Measurements from ENCODE around the gene UBAC1.
"Not testable (repeated sequence)": the region's sequence is repeated elsewhere in the genome, so short reads cannot be mapped to it uniquely, and the experiment has no call there.

The UBAC1 gene

DNA sequence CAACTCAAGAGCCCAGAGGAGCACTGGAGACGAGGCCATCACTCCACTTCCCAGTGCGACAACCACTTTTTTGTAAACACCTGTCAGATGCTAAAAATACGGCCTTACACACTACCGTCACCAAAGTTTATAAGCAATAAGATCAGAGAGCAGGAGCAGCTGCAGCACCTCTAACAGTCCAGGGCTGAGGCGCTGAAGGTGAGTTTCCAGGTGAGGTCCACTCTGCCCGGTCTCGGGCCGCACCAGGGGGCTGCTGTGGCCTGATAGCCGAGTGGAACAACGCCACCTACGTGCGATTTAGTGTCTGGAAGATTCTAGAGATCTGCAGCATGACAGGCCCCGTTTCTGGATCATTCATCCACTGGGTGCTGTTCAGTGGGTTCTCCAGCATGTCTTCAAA is 28.1 kb downstream of the UBAC1 start:
- no peak for DNase-seq

DNA sequence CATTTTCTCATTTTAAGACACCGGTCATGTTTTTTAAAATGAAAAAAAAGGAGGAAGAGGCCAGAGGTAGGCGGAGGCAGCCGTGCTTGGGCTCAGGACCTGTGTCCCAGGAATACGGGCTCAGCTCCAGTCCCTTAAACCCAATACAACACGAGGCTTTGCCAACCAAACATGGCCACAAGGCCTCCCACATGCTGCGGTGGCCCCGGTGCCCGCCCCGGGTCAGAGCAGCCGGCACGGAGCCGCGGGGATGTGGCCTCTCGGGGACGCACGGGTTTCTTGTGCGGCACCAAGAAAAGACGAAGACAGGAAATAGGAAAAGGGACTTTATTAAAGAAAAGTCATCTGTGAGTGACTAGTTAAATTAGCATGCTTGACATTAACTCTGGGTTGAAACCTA is 28.5 kb downstream of the UBAC1 start:
- DNase-seq: no peak

DNA sequence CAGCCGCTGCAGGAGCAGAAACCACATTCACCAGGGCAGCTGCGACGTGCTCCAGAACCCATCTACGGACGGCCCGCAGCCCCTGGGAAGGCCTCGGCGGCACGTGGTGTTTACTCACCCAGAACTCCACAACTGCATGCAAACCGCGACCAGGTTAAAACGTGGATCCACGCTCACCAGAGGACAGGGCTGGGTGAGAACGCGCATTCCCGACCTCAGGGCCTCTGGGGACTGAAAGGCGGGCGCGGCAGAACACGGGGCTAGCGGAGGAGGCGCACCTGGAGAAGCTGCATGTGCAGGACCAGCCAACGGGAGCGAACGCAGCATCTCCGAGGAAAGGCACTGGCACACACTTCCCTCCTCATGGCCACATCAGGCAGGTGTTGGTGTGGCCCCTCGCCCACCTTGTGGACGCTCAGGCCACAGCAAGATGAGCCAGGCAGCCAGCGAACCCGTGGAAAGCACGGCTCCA is 29.8 kb downstream of the UBAC1 start:
- DNase-seq: no peak

DNA sequence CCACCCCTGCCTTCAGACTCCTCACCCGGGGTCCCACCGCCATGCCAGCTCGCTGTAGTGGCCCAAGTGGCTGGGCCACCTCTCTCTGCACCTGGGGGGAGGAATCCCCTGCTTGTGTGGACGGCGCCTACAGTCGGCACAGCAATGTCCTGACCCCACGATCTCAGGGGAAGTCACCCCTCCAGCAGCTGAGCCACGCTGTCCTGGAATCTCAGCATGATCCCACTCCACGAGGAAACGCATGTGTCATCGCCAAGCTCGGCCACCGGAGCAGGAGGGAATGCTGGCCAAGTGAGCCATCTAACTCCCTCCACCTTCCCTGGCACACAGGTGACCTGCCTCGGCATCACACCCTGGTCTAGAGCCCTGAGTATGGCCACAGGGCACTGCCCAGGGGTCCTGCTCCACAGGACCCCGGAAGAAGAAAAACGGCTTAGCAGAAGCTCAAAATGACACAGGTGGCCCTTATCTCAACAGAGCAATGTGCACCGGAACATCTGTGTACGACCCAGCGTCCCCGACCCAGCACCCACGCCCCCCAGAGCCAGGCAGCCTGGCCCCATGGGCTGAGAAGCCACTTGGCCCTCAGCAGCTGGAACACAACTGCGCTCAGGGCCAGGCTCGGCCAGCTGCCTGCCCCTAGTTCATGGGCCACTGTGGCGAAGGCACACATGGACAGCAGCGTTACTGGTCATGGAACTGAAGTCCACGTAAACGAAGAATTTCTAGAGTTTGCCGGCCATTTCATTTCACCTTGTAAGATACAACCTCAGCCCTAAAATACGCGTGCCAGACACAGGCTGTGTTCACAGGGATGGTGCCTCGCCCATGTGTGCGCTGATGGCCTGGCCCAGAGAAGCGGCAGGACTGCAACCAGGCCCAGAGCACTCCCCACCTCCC is 30.5 kb downstream of the UBAC1 start:
- no peak for DNase-seq

DNA sequence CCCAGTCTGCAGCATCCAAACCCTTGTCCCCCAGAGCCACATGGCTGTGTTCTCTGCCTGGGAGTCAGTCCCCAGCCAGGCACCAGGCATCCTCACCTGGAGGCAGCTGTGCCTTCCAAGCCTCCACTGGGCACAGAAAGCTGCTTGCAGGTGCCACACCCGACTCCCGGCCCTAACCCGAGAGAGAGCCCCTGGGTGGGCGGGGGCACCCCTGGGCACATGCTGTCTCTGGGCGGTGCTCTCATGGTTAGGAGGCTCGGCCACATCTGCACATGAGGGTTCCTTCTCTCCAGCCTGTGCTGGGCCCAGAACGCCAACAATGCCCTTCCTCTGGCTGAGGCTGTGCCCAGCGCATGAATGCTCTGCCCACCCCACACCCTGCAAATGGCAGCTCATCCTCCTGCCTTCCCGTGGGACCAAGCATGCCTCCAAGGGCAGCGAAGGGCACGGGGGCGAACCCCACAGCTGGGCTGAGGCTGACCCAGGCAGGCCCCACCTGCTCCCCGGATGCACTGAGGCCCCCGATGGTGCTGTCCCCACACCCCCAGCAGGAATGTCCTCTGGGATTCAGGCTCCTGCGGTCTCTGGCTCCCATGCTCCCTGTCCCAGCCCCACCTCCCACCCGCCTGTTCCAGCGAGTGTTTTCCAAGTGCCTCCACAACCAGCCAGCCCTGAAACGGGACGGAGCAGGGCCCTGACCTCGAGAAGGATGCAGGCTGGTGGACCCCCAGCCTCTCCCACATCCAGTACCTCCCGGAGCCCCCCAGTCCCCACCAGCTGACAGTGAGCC is 31.3 kb downstream of the UBAC1 start:
- no peak for DNase-seq

DNA sequence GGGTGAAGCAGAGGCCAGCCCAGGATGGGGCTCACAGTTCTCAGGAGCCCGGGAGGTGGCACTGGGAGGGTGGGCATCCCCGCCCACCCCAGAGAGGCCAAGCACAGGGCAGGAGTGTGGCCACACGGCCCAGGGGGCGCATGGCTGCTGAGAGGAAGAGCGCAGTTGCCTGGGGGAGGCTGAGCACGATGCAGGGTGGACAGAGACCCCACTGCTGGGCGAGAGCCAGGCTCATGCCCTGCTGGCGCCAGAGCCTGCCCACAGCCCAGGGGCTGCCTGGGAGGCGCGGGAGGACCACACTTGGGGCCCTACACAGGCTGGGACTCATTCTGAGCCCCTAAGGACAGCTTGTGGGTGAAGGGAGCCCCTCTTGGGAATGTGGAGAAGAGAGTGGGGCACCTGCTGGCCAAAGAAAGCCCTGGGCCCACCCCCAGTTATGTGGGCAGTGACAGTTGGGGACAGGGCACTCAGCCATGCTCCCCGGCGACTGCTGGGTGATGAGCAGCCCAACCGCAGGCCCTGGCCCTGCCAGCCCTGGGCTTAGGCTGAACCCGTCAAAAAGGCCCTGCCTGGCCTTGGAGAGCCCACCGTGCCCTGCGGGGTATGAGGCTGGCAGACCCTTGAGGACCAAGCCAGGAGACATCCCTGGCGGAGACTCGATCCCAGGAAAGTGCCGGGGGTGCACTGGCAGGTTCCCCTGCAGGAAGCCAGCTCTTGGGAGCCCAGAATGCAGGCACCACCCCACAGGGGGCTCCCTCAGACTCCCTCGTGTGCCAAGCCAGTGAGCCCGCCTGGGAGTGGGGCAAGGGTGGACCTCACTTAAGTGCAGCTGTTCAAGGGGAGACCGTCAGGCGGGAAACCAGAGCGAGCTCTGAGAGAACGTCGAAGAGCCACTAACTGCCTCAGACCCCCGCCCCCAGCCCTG is 32.2 kb downstream of the UBAC1 start:
- no peak for DNase-seq

DNA sequence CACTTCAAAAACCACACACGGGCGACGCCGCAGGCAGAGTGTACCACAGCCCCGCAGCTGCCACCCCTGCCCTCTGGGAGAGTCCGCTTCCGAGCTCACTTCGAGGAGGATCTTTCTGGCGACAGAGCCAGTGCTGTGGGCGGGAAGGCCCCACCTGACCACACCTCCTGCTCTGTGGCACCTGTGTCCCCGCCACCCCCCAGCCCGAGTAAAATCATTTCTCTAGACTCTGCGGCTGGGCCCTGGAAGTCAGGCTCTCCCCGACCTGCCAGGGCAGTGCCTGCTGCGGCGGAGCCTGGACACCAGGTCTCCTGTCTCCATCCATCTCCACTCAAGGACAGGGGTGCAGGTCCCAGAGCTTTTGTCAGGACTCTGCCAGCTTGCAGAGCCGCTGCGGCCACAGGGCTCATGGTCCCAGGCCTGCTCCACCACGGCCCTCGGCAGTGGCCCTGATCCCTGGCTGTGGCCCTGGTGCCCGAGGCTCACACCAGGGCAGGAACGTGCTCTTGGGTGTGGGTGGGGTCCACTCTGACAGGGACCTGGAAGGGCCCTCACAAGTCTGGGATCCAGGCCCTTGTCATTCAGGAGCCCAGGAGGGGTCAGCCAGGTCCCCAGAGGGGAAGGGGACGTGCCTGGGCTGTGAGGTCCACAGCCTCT is 33.0 kb downstream of the UBAC1 start:
- DNase-seq: no peak

DNA sequence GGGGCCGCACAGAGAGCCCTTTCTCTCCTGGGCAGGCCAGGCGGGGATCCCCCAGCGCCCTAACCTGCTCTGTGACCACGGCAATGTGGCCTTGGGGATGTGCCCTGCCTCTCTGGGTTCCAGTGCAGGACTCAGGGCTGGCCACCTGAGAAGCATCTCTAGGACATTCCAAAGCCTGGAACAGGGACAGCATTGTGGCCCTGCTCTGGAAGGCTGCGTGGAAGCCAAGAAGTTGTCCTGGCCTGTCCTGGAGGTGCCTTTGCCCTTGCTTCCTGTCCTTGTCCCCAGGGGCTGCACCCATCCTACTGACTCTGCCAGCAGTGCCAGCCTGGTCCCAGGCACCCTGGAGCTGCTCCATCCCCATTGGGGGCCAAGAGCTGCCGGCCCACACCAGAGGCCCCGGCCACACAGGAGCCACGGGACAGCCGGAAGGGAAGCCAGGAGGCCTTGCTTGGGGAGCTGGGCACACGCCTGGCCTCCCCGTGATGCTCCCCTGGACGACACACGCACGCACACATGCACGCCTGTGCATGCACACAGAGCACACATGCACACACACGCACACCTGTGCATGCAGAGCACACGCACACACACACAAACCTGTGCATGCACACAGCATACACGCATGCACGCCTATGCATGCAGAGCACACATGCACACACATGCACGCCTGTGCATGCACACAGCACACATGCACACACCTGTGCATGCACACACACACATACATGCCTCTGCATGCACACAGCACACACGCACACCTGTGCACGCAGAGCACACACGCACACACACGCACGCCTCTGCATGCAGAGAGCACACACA is 33.8 kb downstream of the UBAC1 start:
- DNase-seq: no peak

DNA sequence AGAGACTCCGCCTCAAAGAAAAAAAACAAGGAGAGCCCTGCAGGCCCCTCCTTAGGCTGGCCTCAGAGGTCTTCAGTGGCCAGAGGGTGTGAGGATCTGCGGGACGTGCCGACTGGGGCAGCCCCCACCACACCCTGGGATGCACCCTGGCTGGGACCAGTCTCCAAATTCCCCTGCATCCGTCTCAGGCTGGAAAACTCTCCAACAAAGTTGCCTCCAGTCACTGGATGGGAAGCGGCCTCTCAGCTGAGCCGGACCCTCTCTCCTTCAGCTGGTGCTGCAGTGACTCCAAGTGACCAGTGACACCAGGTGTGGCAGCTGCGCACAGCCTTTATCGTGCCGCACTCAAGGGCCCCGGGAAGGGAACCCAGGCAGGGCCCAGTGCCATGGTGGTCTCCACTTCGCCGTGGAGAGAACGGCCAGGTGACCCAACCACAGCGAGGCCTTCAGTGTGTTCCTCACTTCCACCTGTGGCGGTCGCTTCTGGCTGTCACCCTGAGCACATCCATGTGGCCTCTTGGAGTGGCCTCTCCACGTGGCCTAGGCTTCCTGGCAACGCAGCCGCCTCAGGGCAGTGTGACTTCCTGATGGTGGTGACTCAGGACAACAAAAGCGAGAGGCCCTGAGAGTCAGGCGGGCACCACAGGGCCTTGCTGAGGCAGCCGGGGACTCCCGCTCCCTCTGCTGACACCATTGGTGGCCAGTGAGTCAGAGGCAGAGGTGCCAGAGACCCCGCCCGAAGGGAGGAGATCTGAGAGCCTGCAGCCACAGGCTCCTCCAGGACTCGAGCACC is 34.6 kb downstream of the UBAC1 start:
- peak; percentile 78 to 84 for DNase-seq

DNA sequence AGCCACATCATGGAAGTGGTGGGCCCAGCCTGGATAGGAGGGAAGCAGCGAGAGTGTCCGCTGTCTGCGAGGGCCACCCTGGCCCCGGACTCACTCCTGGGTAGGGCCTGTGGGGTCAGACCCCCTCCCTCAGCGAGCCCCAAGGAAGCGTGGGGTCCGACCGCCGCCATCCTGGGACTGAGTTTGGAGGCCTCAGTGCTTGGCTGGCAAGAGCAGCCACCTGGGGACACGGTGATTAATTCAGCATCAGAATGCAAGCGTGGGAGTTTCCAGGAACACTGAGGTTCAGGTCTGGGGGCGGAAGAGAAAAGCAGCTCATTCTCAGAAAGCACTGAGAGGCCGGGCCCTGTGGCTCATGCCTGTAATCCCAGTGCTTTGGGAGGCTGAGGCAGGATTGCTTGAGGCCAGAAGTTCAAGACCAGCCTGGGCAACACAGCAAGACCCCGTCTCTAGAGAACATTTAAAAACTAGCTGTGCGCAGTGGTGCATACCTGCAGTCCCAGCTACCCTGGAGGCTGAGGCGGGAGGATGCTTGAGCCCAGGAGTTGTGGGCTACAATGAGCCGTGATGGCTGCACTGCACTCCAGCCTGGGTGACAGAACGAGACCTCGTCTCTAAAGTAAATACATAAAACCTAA is 35.6 kb downstream of the UBAC1 start:
- peak; percentile 78 to 84 for DNase-seq

DNA sequence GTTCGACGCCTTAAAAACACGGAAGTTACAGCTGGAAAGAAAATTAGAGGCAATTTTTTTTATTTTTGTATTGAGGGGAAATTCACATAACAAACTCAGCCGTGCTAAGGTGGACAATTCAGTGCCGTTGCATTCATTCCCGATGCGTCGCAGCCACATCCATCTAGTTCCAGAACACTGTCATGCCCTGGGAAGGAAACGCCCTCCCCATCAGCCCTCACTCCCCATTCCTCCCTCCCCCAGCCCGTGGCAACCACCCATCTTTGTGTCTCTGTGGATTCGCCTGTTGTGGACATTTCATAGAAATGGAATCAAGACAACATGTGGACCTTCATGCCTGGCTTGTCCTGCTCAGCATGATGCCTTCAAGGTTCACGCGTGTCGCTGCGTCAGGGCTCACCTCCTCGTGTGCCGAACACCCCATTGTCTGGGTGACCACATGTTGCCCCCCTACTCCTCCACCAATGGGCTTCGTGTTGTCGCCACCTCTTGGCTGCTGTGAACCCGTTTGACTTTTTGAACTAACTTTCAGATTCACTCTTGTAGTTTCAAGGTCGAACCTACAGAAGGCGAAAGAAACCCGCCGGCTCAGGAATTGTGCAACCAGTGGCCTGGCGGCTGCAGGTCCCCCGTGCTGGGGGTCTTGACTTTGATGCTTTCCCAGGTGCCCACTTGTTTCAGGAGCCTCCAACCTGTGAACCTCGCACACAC is 36.4 kb downstream of the UBAC1 start:
- peak in 1 of 2 donors; percentile 30 for DNase-seq

DNA sequence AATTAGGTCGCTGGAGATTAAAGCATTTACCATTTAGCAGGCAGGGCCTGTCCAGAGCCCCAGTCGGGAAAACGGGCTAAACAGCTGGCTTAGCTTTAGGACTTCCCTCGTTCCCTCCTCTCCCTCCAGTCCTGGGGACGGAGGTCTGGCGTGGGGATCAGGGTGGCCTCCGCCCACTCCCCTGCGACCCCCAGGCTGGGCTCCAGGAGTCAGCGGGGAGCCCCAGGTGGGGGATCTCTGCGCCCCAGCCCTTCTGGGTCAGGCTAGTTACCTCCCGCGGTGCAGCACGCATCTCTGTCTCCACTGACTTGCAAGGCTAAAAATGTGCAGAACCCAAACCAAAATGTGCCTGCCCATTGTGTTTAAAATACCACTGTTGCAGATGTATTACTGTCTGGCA is 37.7 kb downstream of the UBAC1 start:
- no peak for DNase-seq

DNA sequence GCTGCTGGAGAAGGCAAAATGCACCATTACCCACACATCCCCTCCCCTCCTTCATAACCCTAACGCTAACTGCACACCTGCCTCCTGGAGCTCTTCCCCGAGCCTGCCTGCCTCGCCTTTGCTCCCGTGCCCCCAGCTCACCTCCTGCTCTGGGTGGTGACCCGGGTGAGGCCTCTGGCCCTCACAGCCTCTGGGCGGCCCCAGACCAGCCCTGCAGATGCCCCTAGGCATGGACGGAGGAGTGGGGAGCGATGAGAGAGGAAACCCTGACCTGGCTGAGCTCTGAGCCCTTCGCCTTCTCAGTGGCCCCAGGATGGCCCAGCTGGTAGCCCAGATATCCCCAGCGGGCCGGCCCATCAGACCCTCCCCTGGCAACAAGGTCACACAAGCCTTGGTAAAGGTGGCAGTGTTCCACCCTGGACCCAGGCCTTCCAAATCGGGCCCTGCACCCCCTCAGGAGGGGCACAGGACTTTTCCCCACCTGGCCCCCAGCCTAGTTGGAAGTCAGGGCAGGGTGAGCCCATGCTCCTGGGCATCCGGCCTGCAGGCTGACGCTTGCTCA is 39.3 kb downstream of the UBAC1 start:
- DNase-seq: no peak

DNA sequence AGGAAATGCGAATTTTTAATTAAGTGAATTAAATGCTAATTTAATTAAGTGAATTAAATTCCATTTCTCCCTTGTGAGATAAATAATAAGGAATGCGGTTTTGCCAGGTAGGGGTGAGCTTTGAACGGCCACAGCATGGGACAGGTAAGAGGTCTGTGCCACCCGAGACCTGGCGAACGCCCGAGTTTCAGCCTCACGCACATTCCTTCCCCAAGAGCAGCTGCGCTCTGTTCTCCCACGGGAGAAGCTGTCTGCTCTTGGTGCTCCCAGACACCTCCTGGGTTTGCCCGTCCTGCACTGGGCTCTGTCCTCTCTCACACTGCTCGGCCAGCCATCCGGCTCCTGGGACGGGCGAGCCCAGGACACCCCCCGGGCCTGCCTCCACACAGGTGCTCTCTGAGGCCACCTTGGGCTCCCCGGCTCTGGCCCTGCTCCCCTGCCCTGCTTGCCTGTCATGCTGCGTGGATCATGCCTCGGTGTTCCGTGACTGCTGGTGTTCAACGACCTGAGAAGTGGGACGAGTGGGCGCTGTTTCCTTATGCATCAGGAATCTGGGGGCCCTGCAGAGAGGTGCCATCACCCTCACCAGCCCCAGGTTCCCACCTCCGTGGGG is 40.1 kb downstream of the UBAC1 start:
- no peak for DNase-seq

DNA sequence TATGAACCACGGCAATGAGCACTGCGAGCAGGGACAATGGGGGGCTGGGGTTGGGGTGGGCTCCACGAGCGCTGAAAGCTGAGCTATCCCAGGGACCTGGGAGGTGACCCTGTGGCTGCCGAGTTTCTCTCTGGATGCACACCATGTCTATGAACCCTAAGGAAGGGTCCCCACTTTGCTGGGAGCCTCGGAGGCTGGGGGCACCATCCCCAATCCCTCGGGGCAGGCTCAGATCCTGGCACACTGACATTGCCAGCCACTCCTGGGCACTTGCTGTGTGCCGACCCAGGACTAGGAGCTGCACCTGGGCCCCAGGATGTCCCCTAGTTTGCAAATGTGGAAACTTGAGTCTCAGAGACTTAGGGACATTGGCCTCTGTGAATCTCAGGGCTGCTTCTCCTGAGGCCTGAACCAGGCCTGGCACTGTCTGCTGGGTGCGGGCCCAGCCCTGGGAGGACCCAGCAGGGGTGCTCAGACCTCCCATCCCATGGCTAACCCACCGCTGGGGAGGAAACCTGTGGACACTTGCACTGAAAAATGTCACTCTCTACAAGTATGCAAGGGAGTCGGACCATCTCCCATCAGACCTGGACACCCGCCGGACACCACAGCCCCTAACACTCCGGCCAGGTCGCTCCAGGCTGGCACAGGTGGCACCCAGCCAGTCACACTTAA is 40.8 kb downstream of the UBAC1 start:
- no peak for DNase-seq

DNA sequence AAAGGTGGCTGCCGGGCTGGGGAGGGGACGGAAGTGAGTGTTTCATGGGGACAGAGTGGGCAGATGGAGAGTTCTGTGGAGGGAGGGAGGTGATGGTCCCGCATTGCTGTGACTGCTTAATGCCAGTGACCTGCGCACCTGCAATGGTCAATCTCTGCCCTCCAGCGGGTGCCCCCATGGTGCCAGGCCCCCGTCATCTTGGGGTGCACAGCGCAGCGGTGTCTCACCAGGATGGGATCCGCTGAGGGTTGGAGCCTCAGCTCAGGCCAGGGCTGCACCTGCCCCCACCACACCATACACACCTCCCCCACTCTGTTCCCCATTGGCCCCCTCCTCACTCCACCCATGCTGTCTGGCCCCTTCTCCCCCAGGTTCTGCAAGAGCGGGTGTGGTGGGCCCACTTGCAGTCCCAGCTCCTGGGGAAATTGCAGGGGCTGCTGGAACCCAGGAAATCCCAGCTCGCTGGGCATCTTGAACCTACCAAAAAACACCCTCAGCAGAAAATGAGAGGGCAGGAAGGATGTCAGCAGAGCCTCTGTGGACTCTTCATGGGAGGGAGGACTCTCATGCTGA is 41.8 kb downstream of the UBAC1 start:
- DNase-seq: no peak

DNA sequence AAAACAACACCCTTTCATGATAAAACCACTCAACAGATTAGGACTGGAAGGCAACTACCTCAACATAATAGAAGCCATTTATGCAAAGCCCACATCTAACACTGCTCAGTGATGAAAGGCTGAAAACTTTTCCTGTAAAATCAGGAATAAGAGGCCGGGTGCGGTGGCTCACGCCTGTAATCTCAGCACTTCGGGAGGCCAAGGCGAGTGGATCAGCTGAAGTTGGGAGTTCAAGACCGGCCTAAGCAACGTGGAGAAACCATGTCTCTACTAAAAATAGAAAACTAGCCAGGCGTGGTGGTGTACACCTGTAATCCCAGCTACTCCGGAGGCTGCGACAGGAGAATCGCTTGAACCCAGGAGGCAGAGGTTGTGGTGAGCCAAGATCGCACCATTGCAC is 44.9 kb downstream of the UBAC1 start:
- DNase-seq: not testable (repeated sequence)

DNA sequence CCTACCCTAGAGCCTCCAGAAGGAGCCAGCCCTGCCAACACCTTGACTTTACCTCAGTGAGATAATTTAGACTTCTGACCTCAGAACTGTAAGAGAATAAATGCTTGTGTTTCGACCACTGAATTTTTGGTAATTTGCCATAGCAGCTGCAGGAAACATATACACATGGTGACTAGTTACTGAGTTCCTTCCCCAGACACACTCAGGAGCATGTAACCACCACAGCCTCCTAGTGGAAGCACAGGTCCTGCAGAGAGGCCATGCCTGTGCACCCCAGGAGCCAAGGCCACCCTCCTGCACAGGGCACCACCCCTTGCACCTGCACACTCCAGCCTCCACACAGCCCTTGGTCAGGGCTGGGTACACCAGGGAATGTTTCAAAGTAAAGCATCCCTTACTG is 46.3 kb downstream of the UBAC1 start:
- no peak for DNase-seq
